AG08396 (cell line): Measurements from ENCODE around the gene ACACB.

Experiments
- DNase-seq: peaks from one replicate; pipeline ENCODE4 v3.0.0; 2012; ENCODE audit warnings: low spot score, mixed read lengths

ACACB gene

DNA sequence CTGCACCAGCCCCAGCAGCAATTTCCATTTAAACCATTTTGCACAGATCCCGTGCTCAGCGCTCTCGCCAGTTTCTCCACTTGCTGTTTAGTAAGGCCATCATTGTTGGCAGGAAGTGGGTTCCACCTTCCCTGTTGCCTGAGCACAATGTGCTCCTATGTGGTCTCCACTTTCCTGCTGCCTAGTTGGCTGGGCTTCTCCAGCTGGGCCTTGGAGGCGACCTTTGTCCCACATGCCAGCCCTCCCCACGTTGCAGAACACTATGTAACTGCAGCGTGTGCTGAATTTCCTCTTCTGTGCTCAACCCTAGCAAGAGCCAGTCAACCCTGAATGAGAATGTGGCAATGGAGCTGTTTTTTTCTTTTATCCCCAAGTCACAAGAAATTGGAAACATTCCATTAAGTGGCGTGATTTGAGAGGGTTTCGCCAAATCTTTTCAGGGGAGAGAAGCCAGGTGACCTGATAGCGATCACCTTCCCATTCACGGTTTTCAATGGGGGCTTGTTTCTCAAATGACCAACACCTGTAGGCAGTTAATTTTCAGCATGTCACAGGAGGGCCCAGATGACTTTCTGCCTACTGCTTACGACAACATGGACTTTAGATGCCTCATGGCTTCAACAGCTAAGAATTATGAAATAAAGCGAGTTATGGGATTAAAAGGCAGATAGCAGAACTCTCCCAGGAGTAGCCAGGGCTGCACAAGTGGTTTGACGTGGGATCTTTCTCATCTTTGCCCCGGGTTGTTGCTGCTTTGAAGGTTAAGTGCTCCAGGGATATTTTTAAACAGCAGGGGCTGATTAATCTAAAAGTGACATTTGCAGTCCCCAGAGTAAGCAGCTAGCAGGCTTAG, at the start of gene ACACB:
Gene ACACB (plus strand): TSS at position 830 of the 853 bp plus-strand sequence. CDS start 22,819 bp downstream, outside the sequence.
- no peak for DNase-seq

GRCh38 chr12:109069307-109070271, 46.8 kb upstream of the ACACB start:
- DNase-seq = no peak

- DNase-seq = no peak
Observed at GRCh38 chr12:109074866-109075265, 41.5 kb upstream of the ACACB start.

GRCh38 chr12:109082751-109083150, 33.6 kb upstream of the ACACB start:
- no peak for DNase-seq

- DNase-seq = no peak
Observed at GRCh38 chr12:109084425-109084824, 32.0 kb upstream of the ACACB start.

- DNase-seq = no peak
Observed at GRCh38 chr12:109085590-109085989, 30.8 kb upstream of the ACACB start.

DNA sequence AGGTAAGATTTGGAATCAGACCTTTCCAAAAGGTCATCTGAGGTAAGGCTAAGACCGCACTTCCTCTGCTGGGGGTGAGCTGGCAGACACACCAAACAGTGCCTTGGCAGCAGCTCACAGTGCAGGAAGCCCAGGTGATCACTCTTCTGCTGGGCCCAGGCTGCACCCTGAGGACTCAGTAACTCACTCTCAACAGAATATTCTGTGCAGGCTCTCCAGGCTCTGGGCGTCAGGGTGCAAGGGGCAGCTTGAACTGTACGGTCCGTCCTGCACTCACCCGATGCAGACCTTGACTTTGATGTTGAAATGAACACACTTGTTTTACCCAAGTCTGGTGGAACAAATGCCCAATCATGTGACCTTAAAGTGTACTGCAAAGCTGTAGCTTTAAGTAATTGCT, 29.1 kb upstream of the ACACB start:
- DNase-seq = no peak

GRCh38 chr12:109088818-109089217, 27.6 kb upstream of the ACACB start:
- DNase-seq = no peak

DNA sequence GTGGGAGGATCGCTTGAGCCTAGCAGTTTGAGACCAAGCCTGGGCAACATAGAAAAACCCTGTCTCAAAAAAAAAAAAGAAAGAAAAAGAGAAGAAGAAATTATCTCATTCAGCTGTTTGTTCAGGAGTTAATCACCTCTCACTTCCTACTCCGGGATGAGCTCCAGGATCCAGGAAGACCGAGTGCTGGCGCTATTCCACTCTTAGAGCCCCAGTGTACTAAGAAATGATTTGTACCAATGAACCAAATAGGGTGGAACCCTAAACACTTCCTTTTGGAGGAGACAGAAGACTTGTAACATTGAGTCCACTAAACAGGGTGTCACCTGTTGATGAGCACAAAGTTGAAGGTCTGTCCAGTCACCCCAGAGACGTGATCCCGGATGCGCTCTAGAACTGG, 26.7 kb upstream of the ACACB start:
- DNase-seq = no peak

DNA sequence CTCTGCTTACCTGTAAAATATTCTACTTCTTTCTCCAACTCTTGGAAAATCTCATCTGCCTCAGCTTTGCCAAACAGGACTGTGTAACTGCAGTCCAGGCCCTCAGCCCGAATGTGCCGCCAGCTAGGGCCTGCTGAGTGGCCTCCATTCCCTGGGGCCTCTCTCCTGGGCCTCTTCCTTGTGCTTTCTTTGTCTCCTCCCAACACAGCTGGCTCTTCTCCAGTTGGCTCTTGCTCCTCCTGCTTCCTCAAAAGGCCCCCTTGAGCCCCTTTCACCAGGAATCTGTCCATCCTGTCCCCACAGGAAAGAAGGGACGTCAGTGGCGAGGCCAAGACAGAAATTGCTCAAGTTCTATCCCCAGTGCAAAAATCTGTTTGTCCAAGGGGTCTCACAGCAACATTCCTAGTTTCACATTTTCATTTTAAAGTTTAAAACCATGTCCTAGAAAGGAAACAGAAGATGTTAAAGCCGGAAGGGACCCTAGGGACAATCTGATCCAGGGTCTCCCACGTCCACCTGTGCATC, 23.8 kb upstream of the ACACB start:
- no peak for DNase-seq

DNA sequence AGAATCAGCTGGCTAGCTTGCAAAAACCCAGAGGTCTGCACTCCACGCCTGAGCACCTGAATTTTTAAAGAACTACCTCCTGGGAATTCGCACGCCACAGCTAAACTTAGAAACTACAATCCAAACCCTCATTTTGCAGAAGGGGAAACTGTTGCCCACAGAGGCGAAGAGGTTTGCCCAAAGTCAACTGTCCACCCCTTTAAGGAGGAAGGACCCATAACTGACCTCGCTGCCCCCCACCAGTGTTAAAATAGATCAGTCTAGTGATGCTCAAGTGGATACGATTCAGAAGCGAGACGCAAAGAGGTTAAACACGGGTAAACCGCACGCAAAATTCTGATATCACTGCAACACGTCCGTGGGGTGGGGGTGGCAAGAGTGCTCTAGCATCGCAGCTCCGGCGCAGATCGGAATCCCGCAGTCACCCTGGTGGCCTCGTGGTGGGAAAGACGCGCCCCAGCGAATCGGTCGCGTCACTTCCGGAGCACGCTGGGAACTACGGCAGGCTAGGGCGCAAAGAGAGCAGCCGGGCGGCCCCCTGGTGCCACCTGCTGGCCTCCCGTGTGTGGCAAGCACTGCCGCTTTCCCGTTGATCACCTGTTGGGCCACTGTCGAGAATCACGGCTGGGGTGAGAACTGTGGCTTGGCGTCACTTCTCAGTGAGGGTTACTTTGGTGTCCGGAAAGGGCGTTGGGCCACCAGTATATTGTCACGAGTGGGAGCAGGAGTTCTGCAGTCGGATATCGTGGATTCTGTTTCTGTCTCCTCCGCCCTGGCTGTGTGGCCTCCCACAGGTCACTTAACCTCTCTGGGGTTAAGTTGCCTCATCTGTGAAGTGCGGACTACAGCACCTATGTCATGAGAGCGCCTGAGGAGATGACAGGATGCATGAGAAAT, 23.1 kb upstream of the ACACB start, which contains the start of gene ALKBH2:
Gene ALKBH2 (minus strand): TSS at position 451 of the 897 bp plus-strand sequence. CDS start 686 bp downstream, outside the sequence.
- peak; percentile 93 for DNase-seq

DNA sequence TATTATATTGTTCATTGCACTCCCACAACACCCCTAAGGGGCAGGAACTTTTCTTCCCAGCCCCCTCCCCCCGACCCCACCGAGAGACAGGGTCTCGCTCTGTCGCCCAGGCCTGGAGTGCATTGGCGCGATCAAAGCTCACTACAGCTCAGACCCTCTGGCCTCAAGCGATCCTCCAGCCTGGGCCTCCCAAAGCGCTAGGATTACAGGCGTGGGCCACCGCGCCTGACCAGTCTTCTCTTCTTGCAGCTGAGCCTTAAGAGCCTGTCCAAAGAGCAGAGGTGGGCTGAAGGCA, 19.3 kb upstream of the ACACB start:
- no peak for DNase-seq

DNA sequence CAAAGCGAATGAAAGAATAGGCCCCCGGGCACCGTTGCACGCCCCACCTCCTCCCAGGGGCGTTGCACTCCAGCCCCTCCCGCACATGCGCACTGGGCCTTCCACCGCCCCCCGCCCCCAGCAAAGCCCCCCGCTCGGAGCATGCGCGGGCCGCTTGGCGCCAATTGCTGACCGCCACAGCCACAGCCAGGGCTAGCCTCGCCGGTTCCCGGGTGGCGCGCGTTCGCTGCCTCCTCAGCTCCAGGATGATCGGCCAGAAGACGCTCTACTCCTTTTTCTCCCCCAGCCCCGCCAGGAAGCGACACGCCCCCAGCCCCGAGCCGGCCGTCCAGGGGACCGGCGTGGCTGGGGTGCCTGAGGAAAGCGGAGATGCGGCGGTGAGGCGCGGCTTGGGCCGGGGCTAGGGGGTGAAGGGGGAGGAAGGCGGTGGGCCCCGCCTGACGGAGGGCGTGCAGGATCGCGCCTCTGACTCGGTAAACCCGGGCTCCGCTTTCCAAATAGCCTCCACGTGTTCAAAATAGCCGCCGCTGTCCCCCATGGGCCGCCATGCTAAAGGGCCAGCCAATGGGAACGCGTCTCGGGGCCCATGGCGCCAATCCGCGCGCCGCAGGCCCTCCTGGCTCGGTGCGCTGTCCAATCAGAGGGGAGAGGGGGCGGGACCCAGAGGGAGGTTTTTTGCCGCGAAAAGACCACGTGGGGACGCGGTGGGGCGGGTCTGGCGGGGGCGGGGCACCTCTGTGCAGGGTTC, 18.8 kb upstream of the ACACB start, which contains the start of gene UNG:
Gene UNG (plus strand): TSS at position 163 of the 748 bp plus-strand sequence. CDS start 83 bp downstream, at position 246.
- DNase-seq = peak; percentile 100

DNA sequence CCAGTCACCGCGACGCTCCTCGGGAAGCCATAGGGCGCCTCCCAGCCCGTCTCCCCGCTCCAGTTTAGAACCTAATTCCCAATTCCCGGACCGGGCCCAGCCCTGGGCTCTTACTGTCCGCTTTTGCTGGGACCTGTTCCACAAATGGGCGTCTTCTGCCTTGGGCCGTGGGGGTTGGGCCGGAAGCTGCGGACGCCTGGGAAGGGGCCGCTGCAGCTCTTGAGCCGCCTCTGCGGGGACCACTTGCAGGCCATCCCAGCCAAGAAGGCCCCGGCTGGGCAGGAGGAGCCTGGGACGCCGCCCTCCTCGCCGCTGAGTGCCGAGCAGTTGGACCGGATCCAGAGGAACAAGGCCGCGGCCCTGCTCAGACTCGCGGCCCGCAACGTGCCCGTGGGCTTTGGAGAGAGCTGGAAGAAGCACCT, 18.2 kb upstream of the ACACB start:
- DNase-seq = peak; percentile 61

GRCh38 chr12:109098651-109099050, 17.7 kb upstream of the ACACB start:
- no peak for DNase-seq

GRCh38 chr12:109099431-109100020, 16.9 kb upstream of the ACACB start:
- no peak for DNase-seq

- no peak for DNase-seq
Observed at GRCh38 chr12:109100741-109101140, 15.6 kb upstream of the ACACB start.

DNA sequence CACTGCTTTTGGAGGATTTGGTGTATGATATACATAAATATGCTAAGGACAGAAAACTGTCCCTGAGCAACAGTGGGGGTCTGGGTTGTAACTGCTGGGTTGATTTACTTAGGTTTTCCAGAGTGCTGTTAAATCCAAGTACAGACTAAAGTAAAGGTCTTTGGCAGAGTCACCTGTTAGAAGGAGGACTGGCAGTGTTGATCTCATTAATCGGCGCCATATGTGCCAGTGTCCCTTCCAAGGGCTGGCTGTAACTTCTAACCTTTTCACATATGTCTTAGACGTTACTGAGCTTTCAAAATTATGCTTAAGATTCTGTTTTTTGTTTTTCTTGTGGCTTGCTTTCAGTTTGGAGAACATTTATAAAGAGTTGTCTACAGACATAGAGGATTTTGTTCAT, 13.9 kb upstream of the ACACB start:
- no peak for DNase-seq

DNA sequence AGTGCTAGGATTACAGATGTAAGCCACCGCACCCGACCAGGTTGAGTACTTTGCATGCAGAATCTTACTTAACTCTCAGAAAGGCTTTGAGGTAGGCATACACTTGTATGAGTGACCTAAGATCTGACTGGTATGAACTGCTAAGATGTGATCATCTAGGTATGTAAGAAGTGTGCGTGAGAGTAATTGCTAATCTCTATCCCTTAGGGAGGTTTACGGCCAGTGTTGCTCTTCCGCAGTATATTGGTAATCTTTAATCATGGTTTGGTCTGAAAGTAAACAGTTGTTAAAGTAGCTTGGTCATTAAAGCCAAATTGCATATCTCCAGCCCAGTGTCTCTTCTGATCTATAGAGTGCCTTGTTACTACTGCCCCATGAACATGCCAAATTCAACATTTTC, 11.2 kb upstream of the ACACB start:
- no peak for DNase-seq

- no peak for DNase-seq
Observed at GRCh38 chr12:109109746-109110350, 6.5 kb upstream of the ACACB start.
